Lung (tissue), 12 donors: Measurements from ENCODE around the gene SEC11C. TPM values are rescaled to one million over a fixed set of nuclear protein-coding genes. Genes with fewer than 3 reads are reported as not detected.
"Not testable (repeated sequence)": the region's sequence is repeated elsewhere in the genome, so short reads cannot be mapped to it uniquely, and the experiment has no call there.

Experiments
- ATAC-seq: fragments of 200-7000 bp; cut with Tn5 transposase; one replicate; pipeline ENCODE4 v1.9.1; 2020; ENCODE audit warnings: moderate number of reproducible peaks; ENCODE audit not compliant: insufficient read depth, low FRiP score
- DNase-seq, 3 donors: peaks; one replicate each; pipeline ENCODE4 v3.0.0-alpha.2; 2013 to 2017
- H3K27ac ChIP-seq, 2 donors: one replicate each; pipeline ENCODE4 v1.5.1; 2013; ENCODE audit warnings: mild to moderate bottlenecking in 2 of 2, moderate library complexity in 2 of 2, control low read depth in 1 of 2, inconsistent platforms in 1 of 2, low read depth in 1 of 2, low read length in 1 of 2
- H3K27me3 ChIP-seq, 3 donors: one replicate each; pipeline ENCODE4 v1.5.1; 2013; ENCODE audit warnings: low read length in 2 of 3; ENCODE audit not compliant: control insufficient read depth in 3 of 3, insufficient read depth in 3 of 3
- H3K36me3 ChIP-seq, 4 donors: one replicate each; pipeline ENCODE4 v1.5.1; 2013; ENCODE audit warnings: low read length in 4 of 4, mild to moderate bottlenecking in 1 of 4, moderate library complexity in 1 of 4; ENCODE audit not compliant: control insufficient read depth in 4 of 4, insufficient read depth in 4 of 4
- H3K4me1 ChIP-seq, 5 donors: one replicate each; pipeline ENCODE4 v1.5.1; 2013; ENCODE audit warnings: low read length in 5 of 5, mild to moderate bottlenecking in 2 of 5, moderate library complexity in 1 of 5; ENCODE audit not compliant: control insufficient read depth in 5 of 5, insufficient read depth in 5 of 5
- H3K4me3 ChIP-seq: one replicate; pipeline ENCODE4 v1.5.1; 2013; ENCODE audit warnings: mild to moderate bottlenecking, control low read depth, moderate library complexity
- H3K9ac ChIP-seq, 2 donors: one replicate each; pipeline ENCODE4 v1.5.1; 2013; ENCODE audit warnings: low read length in 2 of 2, control low read depth in 1 of 2; ENCODE audit not compliant: insufficient read depth in 1 of 2
- H3K9me3 ChIP-seq, 4 donors: one replicate each; pipeline ENCODE4 v1.5.1; 2013; ENCODE audit warnings: low read length in 3 of 4, mild to moderate bottlenecking in 1 of 4, moderate library complexity in 1 of 4; ENCODE audit not compliant: control insufficient read depth in 4 of 4, insufficient read depth in 3 of 4
- WGBS, 2 donors: extraction: QIAGEN DNeasy Blood & Tissue Kit; methylation state at CpG; one replicate each; pipeline ENCODE4 v1.1.7; 2013; 5-methylcytosine and 5-hydroxymethylcytosine counted together
- polyA plus RNA-seq, 2 donors: library from polyadenylated mRNA; stranded (reverse); fragments of 200-250 nt; gene quantifications; one replicate each; pipeline ENCODE4 v1.2.1, GENCODE V29; 2013
- total RNA-seq, 2 donors: library from RNA; depleted of rRNA in 1 of 2; stranded (reverse); fragments of >200 nt in 1 of 2; gene quantifications; one replicate each; pipeline ENCODE4 v1.2.1, GENCODE V29; 2014 to 2021
- TF ChIP-seq, protein P1 (sequence below): IDR thresholded peaks from 2 replicates; pipeline ENCODE4 v1.5.1; 2012; ENCODE audit warnings: mild to moderate bottlenecking; ENCODE audit errors: control extremely low read depth, extremely low read depth
- donor health status: control.
- donor health status: control.
- donor health status: Bipolar disorder and iron deficiency.
- donor health status: healthy.
- donor health status: DM: yes; HTN: yes; CAD: no.

Gene SEC11C
- total and polyA plus RNA-seq, 4 donors = 42.7 to 103 (median 84.1) TPM

DNA sequence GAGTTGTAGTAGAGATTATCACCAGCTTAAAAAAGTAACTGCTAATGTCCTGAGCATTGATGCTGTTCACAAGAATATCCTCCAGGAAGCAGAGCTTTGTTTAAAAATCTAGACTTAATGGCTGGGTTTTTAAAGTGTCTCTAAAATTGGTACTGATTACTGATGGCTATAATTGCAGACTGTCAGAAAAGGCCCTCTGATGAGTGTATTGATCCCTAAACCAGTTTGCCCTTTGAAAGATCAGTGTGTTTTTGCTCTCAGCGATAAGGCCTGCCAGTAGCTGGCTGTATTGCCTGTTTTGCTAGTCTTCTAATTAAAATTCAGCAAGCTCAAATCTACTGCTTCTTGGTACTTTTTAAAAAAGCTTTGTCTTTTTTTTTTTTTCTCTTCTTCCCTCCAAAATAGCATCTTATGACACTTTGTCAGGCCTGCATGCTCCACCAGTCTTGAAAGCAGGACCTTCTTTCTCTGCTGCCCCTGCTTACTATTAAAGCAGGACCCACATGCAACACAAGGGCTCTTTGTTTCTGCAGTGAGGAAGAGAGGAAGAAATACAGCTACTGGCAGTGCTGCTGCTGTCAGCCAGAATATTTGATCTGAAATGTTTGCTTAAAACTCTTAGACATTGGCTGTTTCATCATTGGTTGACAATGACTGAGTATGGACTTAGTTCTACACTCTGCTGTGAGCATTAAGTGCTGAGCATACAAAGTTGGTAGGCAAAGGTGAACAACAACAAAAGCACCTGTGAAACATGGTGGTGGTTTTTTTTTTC lies 1.8 kb downstream of the SEC11C start:
- Histone ChIP-seq H3K4me1 (peaks cover 0 to 14% (median 6%) of the 10 kb centered on the region in 5 donors), H3K9me3 (no peaks in the 10 kb centered on the region), H3K9ac (no peak overlapping the region), H3K36me3 (no peaks in the 10 kb centered on the region), H3K27ac (no peak overlapping the region), H3K27me3 (peaks cover 0 to 29% (median 0%) of the 10 kb centered on the region in 3 donors), H3K4me3 (no peak overlapping the region)
- WGBS, 2 donors = 63 to 86% methylated on average over 1 of the region's 1 CpG
- ATAC-seq = no peak
- peak in 2 of 3 donors; percentile 36 to 67 for DNase-seq
- TF ChIP-seq, protein P1, sequence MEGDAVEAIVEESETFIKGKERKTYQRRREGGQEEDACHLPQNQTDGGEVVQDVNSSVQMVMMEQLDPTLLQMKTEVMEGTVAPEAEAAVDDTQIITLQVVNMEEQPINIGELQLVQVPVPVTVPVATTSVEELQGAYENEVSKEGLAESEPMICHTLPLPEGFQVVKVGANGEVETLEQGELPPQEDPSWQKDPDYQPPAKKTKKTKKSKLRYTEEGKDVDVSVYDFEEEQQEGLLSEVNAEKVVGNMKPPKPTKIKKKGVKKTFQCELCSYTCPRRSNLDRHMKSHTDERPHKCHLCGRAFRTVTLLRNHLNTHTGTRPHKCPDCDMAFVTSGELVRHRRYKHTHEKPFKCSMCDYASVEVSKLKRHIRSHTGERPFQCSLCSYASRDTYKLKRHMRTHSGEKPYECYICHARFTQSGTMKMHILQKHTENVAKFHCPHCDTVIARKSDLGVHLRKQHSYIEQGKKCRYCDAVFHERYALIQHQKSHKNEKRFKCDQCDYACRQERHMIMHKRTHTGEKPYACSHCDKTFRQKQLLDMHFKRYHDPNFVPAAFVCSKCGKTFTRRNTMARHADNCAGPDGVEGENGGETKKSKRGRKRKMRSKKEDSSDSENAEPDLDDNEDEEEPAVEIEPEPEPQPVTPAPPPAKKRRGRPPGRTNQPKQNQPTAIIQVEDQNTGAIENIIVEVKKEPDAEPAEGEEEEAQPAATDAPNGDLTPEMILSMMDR = no peak

DNA sequence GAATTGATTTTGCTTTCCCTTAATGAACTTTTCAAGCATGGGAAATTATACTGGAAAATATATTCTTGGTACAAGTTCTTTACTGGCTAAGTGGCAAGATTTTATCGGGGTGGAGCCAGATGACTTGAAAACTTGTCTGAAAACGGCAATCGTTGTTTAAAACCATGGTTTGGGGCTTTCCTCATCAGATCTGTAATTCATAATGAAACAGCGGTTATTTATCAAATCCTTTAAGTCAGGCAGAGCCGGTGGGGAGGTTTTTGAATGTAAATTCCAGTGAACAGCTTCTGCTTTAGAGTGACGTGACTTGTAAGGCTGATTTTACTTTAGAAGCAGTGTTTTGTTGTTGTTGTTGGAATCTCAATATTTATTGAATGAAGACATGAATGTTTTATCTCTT lies 2.6 kb downstream of the SEC11C start:
- H3K4me3 ChIP-seq = no peak overlapping the region

DNA sequence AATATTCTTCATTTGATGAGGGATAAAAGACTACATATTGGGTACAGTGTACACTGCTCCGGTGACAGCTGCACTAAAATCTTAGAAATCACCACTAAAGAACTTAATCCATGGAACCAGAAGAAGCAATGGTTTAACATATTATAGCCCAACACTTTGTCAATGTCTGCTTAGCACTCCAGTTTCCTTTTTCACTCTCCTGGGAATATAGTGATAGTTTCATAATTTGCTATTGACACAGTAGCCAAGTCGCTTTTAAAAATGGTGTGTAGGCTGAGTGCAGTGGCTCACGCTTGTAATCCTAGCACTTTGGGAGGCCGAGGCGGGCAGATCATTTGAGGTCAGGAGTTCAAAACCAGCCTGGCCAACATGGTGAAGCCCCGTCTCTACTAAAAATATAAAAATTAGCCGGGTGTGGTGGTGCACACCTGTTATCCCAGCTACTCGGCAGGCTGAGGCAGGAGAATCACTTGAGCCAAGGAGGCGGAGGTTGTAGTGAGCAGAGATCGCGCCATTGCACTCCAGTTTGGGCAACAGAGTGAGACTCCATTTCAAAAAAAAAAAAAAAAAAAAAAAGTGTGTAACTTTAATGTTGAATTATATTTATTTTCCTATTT lies 3.2 kb downstream of the SEC11C start:
- H3K4me3 ChIP-seq, H3K36me3 ChIP-seq, ATAC-seq, H3K9me3 ChIP-seq, H3K9ac ChIP-seq, H3K27ac ChIP-seq, DNase-seq: not testable (repeated sequence)
- peaks cover 0 to 25% (median 0%) of the 10 kb centered on the region in 3 donors for H3K27me3 ChIP-seq
- peaks cover 0 to 14% (median 6%) of the 10 kb centered on the region in 5 donors for H3K4me1 ChIP-seq
- WGBS, 2 donors = 80 to 90% methylated on average over 11 of the region's 11 CpGs

More for the DNA sequence above, 2.6 kb downstream of the SEC11C start:
- TF ChIP-seq, protein P1 = no peak
- H3K36me3 ChIP-seq = no peaks in the 10 kb centered on the region
- H3K4me1 ChIP-seq = peaks cover 0 to 14% (median 6%) of the 10 kb centered on the region in 5 donors
- H3K27me3 ChIP-seq = peaks cover 0 to 25% (median 0%) of the 10 kb centered on the region in 3 donors
- no peak overlapping the region for H3K27ac ChIP-seq
- no peak overlapping the region for H3K9ac ChIP-seq
- ATAC-seq (no peak), DNase-seq (no peak)
- 69 to 82% methylated on average over 6 of the region's 6 CpGs for WGBS, 2 donors
- H3K9me3 ChIP-seq = no peaks in the 10 kb centered on the region

DNA sequence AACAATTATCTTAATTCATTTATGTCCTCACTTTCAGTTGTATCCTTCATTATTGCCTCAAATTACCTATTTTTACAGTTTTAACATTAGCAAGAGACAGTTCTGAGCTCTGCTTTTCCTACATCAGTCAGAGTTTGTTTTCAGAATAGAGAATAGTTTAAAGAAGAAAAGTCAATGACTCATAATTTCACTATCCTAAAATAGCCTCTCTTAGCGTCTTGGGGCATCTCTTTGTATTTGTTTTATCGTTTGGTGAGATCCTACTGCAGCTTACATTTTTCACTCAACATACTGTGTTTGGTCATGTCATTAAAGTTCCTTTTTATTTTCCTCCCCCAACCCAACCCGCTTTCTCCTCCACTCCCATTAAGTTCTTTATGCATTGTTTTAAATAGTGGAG lies 3.8 kb downstream of the SEC11C start:
- H3K9me3 ChIP-seq = no peaks in the 10 kb centered on the region
- peaks cover 0 to 22% (median 0%) of the 10 kb centered on the region in 3 donors for H3K27me3 ChIP-seq
- no peak for DNase-seq
- no peak overlapping the region for H3K27ac ChIP-seq
- no peaks in the 10 kb centered on the region for H3K36me3 ChIP-seq
- H3K9ac ChIP-seq = no peak overlapping the region
- H3K4me3 ChIP-seq = no peak overlapping the region
- 60 to 78% methylated on average over 3 of the region's 3 CpGs for WGBS, 2 donors
- no peak for ATAC-seq
- TF ChIP-seq, protein P1 = no peak
- H3K4me1 ChIP-seq = peaks cover 0 to 14% (median 6%) of the 10 kb centered on the region in 5 donors
